HG03097 (cell line): ENCODE measurements around the gene TMEM43.

Experiments
- ATAC-seq: cut with Tn5 transposase; IDR thresholded peaks from one replicate; pipeline ENCODE4 v1.9.1; 2021; ENCODE audit not compliant: unreplicated experiment, low FRiP score

The TMEM43 gene

GRCh38 chr3:14150078-14150477, 25.2 kb downstream of the TMEM43 start:
- ATAC-seq = no peak

DNA sequence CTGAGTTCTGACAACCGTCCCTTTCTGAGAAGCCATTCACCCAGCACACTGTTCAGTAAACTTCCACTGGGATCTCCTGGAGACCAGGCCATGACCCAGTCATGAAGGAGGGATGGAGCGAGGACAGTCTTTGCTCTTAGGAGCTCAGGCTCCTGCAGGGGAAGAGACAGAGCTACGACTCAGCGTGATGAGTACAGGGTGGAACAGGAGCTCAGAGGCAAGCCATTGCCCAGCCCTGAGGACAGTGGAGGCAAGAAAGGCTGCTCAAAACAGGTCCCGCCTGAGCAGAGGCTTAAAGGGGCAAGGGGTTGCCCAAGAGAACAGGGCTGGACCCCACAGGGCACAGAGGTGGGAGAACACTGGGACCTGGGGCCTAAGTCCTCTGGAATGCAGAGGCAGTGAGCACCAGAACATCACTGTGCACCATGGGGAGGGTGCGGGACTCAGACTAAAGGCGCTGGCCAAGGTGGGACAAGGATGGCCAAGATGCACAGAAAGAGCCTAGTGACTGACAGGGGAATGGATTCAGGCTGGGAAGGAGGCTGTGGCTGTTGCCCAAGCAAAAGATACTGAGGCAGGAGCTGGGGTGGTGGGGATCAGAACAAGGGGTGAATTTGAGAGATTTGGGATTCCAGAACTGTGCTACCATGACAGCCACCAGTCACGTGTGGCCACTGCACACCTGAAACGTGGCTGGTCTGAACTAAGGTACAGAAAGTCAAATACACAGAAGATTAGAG, 25.8 kb downstream of the TMEM43 start:
- ATAC-seq = no peak

- no peak for ATAC-seq
These were observed 26.7 kb downstream of the TMEM43 start for GRCh38 chr3:14151471-14152083.

GRCh38 chr3:14152233-14152962, 27.5 kb downstream of the TMEM43 start:
- ATAC-seq = no peak

GRCh38 chr3:14152963-14153355, 28.1 kb downstream of the TMEM43 start:
- ATAC-seq = no peak

DNA sequence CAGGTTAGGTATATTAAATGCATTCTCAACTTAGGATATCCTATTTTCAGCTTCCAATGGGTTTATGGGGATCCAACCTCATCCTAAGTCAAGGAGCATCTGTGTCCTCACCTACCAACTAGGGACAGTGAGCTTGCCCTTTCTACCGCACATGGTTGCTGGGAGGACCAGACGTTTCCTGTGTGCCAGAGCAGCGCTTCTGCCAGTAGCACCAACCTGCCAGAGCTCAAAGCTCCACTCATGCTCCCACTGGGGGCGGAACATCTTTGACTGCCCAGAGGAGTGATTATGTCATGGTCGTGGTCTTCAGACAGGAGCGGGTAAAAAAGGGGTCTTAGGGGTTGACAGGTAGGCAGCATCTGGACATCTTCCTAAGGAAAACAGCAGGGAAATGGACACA, 28.8 kb downstream of the TMEM43 start:
- no peak for ATAC-seq

DNA sequence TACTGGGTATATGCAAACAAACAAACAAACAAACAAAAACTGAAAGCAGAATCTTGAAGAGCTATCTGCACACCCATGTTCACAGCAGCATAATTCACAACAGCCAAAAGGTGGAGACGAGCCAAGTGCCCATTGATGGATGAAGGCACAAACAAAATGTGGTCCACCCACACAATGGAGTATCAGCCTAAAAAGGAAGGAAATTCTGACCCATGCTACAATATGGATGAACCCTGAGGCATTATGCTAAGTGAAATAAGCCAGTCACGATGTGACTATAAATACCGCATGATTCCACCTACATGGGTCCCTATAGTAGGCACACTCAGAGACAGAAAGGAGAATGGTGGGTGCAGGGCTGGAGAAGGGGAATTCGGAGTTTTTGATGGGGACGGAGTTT, 29.4 kb downstream of the TMEM43 start:
- ATAC-seq = no peak

DNA sequence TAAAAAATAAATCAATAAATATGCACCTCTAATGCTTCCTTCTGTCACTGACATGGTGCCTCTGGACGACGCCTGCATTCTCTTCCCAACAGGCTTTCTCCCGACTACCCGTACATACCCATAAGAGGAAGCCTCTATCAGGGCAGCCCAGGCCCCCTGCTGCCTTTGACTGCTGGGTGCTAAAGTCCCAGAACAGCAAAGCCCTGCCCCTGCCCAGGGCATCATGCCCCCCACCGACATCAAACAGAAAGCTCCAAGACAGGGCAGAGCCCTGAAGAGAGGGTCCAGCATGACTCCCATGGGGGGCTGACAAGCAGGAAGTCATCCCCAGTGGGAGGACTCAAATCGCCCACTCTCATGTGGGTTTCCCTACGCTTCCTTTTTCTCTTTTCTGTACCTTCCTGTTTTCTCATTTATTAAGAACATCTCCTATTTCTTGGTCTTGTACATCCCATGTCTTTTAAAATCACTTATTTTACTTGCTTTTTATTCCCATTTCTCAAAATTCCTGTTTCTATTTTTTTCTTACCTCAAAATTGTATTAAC, 30.1 kb downstream of the TMEM43 start:
- no peak for ATAC-seq

DNA sequence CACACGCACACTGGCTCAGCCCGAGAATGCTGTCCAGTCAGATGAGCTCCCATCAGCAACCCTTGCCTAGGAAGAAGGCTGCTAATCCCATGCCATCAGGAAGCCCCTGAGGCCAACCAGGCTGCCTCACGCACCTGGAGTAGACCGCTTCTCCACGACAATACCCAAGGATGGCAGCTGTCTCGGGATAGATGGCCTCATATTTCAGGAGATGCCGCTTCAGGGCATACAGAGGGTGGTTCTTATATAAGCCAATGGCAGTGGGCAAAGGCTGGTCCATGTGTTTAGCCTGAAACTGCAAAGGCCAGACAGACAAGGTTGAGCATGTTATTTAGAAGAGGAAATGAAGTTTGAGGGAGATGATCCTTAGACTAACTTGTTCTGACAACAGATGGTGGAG, 31.3 kb downstream of the TMEM43 start:
- ATAC-seq = no peak

- no peak for ATAC-seq
These were observed 32.1 kb downstream of the TMEM43 start for GRCh38 chr3:14156843-14157561.

- ATAC-seq = no peak
These were observed 33.1 kb downstream of the TMEM43 start for GRCh38 chr3:14157951-14158350.

DNA sequence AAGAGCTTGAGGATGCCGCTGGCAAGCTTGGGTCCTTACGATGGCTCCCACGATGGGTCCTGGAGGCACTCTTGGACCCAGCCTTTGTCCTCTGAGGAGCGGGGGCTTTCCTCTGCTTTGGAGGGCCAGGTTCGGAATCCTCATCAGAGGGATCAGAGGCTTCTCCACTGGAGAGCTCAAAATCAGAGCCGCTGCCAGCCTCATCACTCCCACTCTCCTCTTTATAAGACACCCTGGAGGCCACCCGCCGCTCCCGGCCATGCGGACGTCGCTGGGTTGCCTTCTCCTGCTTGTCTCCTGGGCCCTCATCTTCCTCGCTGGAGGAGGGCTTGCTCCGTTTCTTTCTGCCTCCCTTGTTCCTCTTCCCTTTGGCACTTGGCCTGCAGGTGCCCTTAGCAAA, 33.5 kb downstream of the TMEM43 start:
- no peak for ATAC-seq

GRCh38 chr3:14159426-14159825, 34.6 kb downstream of the TMEM43 start:
- ATAC-seq = no peak

GRCh38 chr3:14161282-14161681, 36.4 kb downstream of the TMEM43 start:
- ATAC-seq = no peak

GRCh38 chr3:14162178-14162577, 37.3 kb downstream of the TMEM43 start:
- ATAC-seq = no peak

GRCh38 chr3:14166877-14167603, 42.2 kb downstream of the TMEM43 start:
- ATAC-seq = no peak

GRCh38 chr3:14169435-14169834, 44.6 kb downstream of the TMEM43 start:
- ATAC-seq = no peak

GRCh38 chr3:14169871-14170270, 45.0 kb downstream of the TMEM43 start:
- no peak for ATAC-seq

DNA sequence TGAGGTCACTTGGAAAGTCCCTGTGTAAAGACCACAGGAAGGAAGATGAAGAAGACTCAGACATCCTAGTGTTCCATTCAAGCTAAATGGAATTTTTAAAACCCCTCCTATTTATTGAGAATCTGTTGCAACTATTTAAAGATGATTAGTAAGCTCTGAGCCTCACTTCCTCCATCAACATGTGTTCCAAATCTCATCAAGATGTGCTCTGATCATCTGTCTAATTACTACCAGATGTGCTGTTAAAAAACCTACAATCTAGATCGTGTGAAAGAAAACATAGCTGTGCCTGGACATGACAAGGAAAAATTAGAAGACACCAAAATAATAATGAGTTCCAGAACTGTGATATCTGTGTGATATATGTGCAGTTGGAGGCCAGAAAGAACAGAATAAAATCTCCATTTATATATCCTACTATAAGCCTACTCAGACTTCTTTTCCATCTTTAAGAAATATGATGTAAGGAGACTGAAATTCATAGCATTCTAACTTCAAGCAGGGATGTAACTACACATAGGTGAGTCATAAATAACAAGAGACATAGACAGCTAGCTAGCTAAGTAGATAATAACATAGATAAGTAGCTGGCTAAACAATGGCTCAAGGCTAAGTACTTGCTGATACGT, 45.8 kb downstream of the TMEM43 start:
- no peak for ATAC-seq

- ATAC-seq = no peak
These were observed 47.6 kb downstream of the TMEM43 start for GRCh38 chr3:14172496-14172895.
